ENCODE results near the gene STON2.

DNA sequence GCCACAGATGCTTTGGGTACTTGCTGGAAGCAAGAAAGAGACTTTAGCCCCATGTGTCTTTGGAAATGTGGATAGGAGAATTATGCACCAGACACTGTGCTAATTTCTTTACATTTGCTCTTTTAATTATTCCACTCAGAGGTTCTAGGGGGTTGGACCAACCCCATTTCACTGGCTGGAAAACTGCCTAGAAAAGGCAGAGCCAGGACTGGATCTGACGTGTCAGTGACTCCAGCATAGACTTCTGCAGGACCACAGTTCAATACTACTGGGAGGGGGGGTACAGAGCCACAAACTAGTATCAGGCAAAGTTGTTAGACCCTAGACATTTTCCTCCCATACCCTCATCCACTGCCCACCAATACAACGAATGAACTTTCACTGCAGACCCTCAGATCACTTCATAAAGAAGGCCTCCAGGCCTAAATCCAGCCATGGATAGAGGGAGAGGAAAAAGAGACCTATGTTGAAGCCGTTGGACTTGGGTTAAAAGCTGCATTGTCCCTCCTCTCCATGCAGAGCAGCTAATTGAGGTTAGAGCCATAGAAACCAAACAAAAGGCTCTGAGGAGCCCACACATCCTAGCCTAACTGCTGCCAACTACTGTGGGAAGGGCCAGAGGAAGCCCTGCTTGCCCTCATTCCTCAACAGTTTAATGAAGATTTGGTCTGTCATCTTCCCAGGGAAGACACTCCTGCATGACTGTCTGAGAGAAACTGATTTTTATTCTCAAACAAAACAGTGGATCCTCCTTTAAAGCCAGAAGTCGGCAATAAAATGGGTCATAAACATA is 68.7 kb downstream of the STON2 start:
- TF ChIP-seq, protein P1, sequence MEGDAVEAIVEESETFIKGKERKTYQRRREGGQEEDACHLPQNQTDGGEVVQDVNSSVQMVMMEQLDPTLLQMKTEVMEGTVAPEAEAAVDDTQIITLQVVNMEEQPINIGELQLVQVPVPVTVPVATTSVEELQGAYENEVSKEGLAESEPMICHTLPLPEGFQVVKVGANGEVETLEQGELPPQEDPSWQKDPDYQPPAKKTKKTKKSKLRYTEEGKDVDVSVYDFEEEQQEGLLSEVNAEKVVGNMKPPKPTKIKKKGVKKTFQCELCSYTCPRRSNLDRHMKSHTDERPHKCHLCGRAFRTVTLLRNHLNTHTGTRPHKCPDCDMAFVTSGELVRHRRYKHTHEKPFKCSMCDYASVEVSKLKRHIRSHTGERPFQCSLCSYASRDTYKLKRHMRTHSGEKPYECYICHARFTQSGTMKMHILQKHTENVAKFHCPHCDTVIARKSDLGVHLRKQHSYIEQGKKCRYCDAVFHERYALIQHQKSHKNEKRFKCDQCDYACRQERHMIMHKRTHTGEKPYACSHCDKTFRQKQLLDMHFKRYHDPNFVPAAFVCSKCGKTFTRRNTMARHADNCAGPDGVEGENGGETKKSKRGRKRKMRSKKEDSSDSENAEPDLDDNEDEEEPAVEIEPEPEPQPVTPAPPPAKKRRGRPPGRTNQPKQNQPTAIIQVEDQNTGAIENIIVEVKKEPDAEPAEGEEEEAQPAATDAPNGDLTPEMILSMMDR (conservative IDR thresholded peaks at IDR 0.05; ENCODE audit: low read depth, low read length): no peak
- no peak for TF ChIP-seq EZH2 (IDR thresholded peaks at IDR 0.05; ENCODE audit: low read length, unreplicated experiment)
